GM19467 (cell line): ENCODE results near the gene TYW5.
A peak's percentile ranks its signal among the peaks of the same experiment; 100 is the strongest.

ENCODE experiments used
- ATAC-seq: cut with Tn5 transposase; IDR thresholded peaks from one replicate; pipeline ENCODE4 v1.9.1; 2021; ENCODE audit warnings: mild to moderate bottlenecking, moderate library complexity; ENCODE audit not compliant: unreplicated experiment

The TYW5 gene

GRCh38 chr2:199955339-199956061 lies at the start of gene TYW5, which contains the start of gene MAIP1:
TYW5 (minus strand) TSS chr2:199955491; CDS start chr2:199955470, 21 bp downstream.
MAIP1 (plus strand) TSS chr2:199955582; CDS start chr2:199955799, 217 bp downstream.
- peak; percentile 78 for ATAC-seq

- no peak for ATAC-seq
Measured at GRCh38 chr2:200003444-200003843, 48.2 kb upstream of the TYW5 start.

DNA sequence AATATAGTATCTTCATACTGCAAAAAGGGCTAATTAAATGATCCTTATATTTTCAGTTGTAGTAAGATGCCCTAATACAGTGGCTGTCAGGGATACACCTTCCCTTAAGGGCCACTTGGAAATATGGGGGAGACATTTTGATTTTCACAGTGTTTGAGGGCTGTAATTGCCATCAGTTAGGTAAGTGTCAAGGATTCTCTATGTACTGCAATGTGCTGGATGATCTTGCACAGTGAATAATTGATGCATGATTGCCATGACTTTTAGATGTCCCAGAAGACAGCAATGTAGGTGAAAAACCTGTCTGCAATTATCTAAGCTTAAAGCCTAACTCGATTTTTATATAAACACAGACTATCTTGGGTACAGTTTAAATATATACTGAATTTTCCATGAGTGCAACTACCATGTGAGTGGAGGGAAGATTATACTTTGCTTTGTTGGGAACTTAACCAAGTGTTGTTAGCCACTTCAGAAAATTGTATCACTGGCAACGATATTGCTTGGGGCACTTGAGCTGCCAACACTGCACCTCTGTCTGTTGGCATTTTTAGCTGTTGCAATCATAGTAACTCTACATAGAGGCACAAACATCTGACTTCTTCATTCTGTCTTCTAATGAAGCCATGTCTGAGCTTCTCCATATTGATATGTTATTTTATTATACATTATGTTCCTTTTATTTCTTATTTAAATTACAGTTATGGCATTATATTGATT lies 45.3 kb upstream of the TYW5 start:
- ATAC-seq: no peak

- no peak for ATAC-seq
Measured at GRCh38 chr2:199999166-199999565, 43.9 kb upstream of the TYW5 start.

DNA sequence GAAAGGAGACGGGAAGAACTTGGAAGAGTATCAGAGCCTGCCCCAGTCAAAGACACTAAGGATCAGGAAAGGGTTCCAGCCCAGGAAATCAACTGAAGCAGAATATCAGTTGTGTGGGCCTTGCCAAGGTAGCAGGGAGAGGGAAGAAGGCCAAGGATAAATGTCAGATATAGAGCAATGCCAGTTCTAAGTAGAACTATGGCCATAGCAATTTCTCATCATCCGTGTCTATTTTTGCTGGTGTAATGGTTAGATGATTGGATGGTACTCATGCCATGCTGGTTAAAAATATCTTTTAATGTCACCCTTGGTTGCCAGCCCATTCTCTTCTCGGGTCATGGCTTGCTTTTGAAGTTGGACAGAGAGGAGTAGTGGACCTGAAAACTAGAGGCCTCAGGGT lies 42.0 kb upstream of the TYW5 start:
- no peak for ATAC-seq

GRCh38 chr2:199994896-199995295 lies 39.6 kb upstream of the TYW5 start:
- no peak for ATAC-seq

GRCh38 chr2:199994371-199994770 lies 39.1 kb upstream of the TYW5 start:
- ATAC-seq: no peak

DNA sequence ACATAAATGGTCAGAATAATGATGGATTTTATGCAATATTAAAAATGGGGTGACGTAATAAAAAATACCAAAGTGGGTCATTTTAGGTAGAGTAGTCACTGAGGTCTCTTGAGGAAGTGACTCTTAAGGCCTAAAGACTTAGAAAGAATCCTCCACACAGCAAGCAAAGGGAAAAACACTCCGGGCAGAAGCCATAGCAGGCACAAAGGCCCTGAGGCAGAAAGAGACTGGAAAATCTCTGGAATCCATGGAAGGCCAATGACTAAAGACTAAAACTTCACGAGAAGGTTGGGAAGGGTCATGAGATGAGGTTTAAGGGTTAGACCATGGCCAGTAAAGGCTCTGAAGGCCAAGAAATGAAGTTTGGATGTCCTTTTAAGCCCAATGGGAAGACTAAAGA lies 37.0 kb upstream of the TYW5 start:
- ATAC-seq: no peak

GRCh38 chr2:199991691-199992090 lies 36.4 kb upstream of the TYW5 start:
- ATAC-seq: no peak

GRCh38 chr2:199989822-199990221 lies 34.5 kb upstream of the TYW5 start:
- ATAC-seq: no peak

DNA sequence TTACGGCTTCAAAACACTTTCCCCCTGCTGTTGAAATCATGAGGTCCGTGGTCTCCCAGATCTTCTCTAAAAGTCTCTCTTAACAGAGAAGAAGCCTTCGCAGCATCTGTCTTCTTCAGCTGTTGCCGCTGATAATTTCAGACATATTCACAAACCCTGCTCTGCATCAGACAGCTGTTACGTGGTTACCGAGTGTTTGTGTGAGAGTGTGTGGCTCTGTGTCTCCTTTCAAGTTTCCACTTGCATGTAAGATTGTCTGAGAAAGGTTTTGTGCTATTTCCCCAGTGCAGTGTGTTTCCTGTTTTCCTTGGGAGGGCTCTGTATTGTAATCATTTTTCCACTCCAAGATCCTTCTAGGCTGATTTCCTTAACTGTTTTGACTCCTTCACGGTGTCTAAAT lies 32.9 kb upstream of the TYW5 start:
- no peak for ATAC-seq

- ATAC-seq: no peak
Measured at GRCh38 chr2:199987586-199987985, 32.3 kb upstream of the TYW5 start.

DNA sequence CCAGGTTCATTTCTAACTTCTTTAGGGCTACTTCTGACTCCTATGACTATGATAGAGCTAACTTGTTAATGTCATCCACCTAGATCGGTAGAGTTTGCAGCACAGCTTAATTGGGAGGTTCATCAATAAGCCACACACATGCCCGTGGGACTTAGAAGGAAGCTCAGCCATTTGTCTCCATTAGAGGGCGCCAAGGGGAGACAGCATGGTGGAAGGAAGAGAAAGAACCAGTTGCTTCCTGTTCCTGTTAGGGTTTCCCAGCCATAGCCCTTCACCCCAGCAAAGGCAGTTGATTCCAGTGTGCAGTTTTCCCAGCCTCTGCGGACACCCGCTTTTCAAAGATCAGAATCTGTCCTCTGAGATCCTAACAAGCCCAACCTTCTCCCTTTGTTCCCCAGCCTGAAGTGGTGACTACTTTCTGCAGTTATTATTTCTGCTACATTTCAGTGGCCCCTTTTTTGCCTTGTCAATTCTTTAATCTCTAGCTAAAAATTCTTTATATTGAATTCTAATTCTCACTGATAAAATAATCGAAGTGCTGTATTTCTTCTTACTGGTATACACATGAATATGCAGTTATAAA lies 30.4 kb upstream of the TYW5 start:
- ATAC-seq: peak; percentile 75

DNA sequence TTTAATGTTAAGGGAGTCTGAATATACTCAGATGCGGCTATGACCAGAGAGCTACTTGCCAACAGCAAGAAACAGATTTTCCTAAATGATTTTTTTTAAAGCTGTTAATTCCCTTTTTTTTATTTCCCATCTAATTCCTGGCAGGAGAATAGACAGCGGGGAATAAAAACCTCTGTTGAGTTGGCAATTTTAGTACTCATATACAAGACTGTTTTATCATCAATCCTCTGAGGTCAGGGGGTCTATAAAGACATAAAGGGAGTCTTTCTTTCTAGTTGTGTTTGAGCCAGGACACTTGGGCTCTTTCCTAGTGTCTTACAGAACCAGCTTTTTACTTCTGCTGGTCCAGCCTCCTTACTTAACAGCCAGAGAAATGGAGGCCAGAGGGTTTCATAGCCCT lies 29.5 kb upstream of the TYW5 start:
- no peak for ATAC-seq

DNA sequence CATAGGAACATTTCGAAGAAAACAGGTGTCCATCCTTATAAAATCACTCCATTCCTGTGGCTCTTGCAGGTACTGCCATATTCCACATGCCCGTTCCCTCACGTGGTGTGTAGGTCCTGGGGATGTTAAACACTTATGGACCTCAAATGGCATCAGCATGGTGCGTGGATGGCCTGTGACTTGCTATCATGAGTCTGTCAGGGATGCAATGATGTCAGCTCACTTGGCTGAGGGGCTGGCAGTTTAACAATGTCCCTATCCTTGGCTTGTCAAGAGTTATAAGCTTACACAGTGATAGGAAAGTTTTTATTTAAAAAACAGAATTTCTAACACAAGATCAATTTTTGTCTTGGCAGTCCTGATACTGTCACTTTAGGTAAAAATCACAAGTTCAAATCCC lies 28.9 kb upstream of the TYW5 start:
- no peak for ATAC-seq

DNA sequence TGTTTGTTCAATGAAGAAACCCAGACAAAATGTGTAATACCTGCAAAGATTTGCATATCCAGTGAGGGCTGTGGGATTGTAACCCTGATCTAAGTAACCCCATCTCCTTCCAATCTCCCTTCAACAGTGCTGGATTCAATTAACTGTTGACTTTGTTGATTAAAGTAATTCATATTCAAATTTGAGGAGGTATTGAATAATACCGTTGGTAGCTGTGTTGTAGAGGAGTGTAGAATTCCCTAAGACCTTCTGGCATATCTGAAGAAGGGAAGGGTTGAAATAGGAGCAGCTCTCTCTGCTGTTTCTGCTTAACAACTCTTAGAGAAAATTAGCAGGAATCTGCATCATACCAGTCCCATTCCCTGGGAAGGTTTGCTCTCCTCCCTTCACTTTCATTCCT lies 28.2 kb upstream of the TYW5 start:
- ATAC-seq: no peak

GRCh38 chr2:199982126-199982843 lies 27.0 kb upstream of the TYW5 start:
- ATAC-seq: no peak

- ATAC-seq: no peak
Measured at GRCh38 chr2:199979832-199980628, 24.7 kb upstream of the TYW5 start.

DNA sequence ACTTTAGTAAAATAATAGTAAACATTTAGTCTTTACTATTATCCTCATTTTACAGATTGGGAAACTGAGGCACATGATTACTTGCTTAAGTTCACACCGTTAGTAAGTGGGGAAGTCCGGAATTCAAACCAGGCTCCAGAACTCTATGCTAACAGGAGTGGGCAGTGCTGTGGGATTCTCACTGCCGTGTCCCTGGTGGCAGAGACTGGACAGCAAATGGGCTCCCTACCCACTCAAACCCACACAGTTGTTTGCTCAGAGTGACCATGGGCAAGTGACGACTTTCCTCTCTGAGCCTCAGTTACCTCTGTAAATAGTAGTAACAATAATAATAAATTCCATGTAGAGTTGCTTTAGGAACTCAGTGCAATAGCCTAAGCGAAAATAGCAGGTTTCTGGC lies 24.1 kb upstream of the TYW5 start:
- no peak for ATAC-seq

- peak; percentile 76 for ATAC-seq
Measured at GRCh38 chr2:199977984-199978415, 22.7 kb upstream of the TYW5 start.
